Measurements from ENCODE around the gene ZBTB47.

The ZBTB47 gene

GRCh38 chr3:42686832-42687650 lies 33.5 kb downstream of the ZBTB47 start:
- DNase-seq = no peak

DNA sequence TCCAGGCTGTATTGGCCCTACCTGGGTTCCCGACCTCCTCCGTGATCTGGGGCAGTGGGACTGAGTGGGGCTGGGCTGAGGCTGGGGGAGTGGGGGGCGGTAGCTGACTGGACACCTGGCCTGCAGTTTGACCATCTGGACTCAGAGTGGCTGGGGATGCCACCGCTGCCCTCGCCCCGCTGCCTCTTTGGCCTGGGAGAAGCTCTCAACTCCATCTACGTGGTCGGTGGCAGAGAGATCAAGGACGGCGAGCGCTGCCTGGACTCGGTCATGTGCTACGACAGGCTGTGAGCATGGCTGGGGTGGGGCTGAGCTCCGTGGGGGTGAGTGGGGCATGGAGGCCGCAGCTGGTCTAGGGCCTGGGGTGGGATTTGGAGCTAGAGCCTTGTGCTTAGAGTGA lies 34.5 kb downstream of the ZBTB47 start:
- DNase-seq = no peak

DNA sequence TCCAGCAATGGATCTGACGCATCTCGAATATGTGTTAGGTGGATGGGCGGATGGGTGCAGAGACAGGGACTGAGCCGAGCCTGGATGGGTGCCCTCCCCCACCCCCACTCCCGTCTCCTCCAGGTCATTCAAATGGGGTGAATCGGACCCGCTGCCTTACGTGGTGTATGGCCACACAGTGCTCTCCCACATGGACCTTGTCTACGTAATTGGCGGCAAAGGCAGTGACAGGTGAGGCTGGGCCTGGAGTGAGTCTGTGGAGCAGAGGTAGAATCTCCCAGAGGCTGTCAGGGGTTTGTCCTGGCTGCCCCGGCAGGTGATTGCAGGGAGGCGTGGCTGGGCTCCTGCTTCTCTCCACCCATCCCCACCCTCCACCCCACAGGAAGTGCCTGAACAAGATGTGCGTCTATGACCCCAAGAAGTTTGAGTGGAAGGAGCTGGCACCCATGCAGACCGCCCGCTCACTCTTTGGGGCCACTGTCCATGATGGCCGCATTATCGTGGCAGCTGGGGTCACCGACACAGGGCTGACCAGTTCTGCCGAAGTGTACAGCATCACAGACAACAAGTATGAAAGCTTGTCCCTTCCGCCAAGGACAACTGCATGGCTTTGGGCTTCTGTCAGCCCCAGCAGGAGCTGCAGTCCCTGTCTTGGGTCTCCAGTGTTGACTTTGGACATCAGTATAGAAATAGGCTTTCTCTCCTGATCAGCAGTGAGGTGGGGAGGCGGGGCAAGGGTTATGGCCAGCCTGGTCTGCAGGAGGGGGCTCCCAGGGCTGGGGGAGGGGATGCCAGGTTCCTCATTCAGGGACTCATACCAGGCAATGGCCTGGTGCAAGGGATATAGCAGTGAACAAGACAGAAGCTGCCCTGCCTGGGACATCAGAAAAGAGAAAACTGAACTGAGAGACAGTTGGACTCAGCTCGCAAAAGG lies 35.3 kb downstream of the ZBTB47 start:
- no peak for DNase-seq

GRCh38 chr3:42689421-42690014 lies 36.0 kb downstream of the ZBTB47 start:
- DNase-seq = no peak

GRCh38 chr3:42690191-42690590 lies 36.7 kb downstream of the ZBTB47 start:
- DNase-seq = no peak

GRCh38 chr3:42690766-42691680 lies 37.5 kb downstream of the ZBTB47 start:
- no peak for DNase-seq

GRCh38 chr3:42691816-42692666 lies 38.5 kb downstream of the ZBTB47 start:
- DNase-seq = no peak

DNA sequence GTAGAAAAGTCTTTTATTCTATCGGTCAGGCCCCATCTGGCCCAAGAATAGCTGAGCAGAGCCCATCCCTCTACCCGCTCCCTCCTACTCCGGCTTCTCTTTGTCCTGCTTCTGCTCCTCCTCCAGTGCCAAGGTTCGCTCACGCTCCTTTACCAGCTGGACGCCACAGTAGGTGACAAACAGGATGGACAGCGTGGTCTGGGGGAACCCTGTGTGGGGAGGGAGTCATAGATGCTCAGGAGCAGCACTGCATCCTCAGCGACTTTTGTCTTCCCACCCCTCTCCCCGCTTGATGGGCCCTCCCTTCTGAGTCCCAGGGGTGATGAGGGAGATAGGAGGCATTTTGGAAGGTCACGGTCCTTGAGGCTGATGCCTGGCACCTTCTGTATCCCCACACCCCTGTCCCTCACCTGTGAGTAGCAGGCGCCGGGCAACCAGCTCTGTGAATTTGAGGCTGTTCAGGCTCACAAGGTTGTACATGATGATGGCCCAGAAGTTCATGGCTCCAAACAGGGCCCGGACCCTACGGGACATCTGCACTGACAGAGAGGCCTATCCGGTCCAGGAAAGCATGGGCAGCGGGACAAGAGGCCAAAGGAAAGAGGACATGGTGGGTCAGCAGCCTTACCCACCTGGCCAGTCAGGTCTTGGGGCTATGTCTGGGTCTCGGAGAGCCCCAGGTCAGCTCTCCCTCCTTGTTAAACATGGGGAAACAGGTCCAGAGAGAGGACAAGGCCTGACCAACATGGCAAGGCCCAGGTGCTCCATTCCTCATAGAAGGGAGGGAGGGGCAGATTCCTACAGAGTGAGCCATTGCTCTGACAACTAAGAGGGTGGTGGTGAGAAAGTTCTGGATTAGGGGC lies 39.4 kb downstream of the ZBTB47 start:
- DNase-seq = no peak

GRCh38 chr3:42693530-42693930 lies 40.0 kb downstream of the ZBTB47 start:
- no peak for DNase-seq

DNA sequence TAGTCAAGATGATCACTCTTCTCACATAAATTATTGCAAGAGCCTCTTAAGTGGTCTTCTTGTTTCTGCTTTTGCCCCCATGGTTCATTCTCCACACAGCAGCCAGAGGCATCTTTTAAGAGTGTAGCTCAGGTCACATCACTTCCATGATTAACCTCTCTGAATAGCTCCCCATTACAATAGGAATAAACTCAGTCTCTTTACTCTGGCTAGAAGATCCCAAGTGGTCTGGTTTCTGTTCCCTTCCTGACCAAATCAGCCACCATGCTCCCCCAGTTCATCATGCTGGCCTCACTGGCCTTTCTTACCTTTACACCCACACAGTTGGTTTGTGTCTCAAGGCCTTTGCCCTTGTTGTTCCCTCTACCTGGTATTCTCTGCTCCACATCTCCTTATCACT lies 40.9 kb downstream of the ZBTB47 start:
- no peak for DNase-seq

DNA sequence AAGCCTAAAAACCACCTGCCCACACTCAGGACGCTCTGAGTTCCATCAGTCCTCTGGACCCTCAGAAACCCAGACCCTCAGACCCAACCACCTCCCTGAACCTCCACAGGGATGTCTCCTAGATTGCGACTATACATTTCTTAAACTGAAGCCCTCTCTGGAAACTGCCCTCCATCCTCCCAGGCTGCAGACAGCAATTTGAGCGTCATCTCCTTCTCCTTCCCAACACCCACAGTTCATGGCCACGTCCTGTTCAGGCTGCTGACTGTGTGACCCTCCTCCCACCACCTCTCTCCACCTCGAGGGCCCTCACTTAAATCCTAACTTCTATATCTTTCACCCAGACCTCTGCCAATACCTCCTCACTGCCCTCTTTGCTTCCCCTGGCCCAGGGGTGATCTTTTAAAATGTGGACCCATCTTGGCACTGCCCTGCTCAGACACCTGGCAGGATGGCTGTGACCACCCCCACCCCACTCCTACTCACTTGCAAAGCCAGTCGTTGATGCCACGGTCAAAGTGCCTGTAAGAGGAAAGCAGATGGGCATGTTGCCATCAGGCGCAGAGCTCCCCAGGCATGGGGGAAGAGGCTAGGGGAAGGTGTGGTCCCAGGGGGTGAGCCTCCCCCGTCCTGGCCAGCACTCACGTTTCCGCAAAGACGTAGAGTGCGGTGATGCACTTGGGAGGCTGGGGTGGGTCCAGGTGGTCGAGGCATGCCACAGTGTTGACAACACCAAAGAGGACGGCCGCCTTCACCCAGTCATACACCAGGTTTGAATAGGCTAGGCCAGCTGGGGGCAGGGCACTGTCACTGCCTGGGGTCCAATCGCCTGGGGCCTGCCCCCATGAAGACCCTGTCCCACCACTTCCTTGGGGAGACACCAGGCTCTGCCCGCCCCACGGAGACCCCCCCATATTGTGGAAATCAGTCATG lies 43.1 kb downstream of the ZBTB47 start:
- no peak for DNase-seq

GRCh38 chr3:42697289-42698051 lies 44.0 kb downstream of the ZBTB47 start:
- no peak for DNase-seq

DNA sequence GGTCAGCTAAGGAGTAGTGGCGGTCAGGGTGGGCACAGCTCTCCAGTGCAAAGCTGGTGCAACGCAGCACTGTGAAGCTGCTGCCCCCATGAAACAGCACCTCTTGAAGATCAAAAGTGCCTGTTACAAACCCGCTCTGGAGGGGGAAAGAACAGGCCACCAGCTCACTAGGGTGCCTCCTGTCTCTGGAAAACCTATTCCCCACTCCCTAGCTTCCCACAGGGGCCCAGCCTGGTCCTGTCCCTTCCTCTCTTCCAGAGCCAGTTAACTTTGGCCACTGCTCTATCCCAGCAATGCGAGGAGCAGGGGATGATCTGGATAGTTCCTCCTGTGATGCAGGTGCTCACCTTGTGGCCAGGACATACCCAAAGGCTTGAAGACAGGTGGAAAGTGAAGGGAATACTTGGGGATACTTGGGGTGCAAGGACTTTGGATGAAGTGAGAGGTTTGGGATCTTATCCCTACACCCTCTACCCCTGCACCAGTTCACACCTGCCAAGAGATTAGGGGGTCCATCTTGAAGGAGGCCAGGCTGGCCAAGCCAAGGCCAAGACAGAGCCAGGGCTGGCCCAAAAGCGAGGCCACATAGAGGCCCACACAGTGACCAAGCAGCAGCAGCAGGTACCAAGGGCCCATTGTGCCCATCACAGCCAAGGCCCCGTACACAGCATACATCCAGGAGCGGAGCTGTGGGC lies 44.9 kb downstream of the ZBTB47 start:
- no peak for DNase-seq

GRCh38 chr3:42698911-42699230 lies 45.4 kb downstream of the ZBTB47 start:
- DNase-seq = no peak

- no peak for DNase-seq
These were observed 46.0 kb downstream of the ZBTB47 start for GRCh38 chr3:42699511-42699971.

GRCh38 chr3:42700366-42701288 lies 47.1 kb downstream of the ZBTB47 start:
- no peak for DNase-seq
